Thoracic aorta (tissue), 2 donors: Measurements from ENCODE around the gene OR5H6. TPM values are rescaled to one million over a fixed set of nuclear protein-coding genes. Genes with fewer than 3 reads are reported as not detected.

Experiments
- ATAC-seq: fragments of 150-250 bp; one replicate; pipeline ENCODE4 v1.8.0; 2017; ENCODE audit warnings: low read depth; ENCODE audit not compliant: insufficient number of reproducible peaks, low FRiP score
- DNase-seq: peaks from one replicate; pipeline ENCODE4 v3.0.0-alpha.2; 2020; ENCODE audit warnings: low spot score
- H3K27ac ChIP-seq, 2 donors: fragments of 200-600 bp; sonication (generic); 1 replicate in 1 of 2; 2 replicates in 1 of 2; pipeline ENCODE4 v1.5.1; 2016; ENCODE audit warnings: mild to moderate bottlenecking in 2 of 2, moderate library complexity in 2 of 2
- H3K27me3 ChIP-seq: fragments of 200-600 bp; sonication (generic); replicated peaks from 2 replicates; pipeline ENCODE4 v1.6.0; 2016; ENCODE audit warnings: mild to moderate bottlenecking; ENCODE audit not compliant: insufficient read depth
- H3K36me3 ChIP-seq: fragments of 200-600 bp; sonication (generic); one replicate; pipeline ENCODE4 v1.5.1; 2016
- H3K4me1 ChIP-seq, 2 donors: fragments of 200-600 bp; sonication (generic); 1 replicate in 1 of 2; 2 replicates in 1 of 2; pipeline versions ENCODE4 v1.5.1 to v1.6.0; 2016; ENCODE audit warnings: low read depth in 2 of 2, mild to moderate bottlenecking in 1 of 2; ENCODE audit not compliant: control insufficient read depth in 1 of 2
- H3K4me3 ChIP-seq: fragments of 200-600 bp; sonication (generic); 2 replicates; pipeline ENCODE4 v1.5.1; 2016; ENCODE audit warnings: mild to moderate bottlenecking
- H3K9me3 ChIP-seq: fragments of 200-600 bp; sonication (generic); 2 replicates; pipeline ENCODE4 v1.5.1; 2016
- CTCF ChIP-seq: fragments of 200-600 bp; sonication (generic); IDR thresholded peaks from one replicate; pipeline ENCODE4 v1.5.1; 2019; ENCODE audit warnings: antibody characterized with exemption
- total RNA-seq, 2 donors: library from RNA; depleted of rRNA; stranded (reverse); fragments of >200 nt; gene quantifications; one replicate each; pipeline versions ENCODE4 v1.1.0 to v1.2.3, GENCODE V29; 2016

OR5H6 gene
- total RNA-seq, 2 donors from 2014 or later: not detected

DNA sequence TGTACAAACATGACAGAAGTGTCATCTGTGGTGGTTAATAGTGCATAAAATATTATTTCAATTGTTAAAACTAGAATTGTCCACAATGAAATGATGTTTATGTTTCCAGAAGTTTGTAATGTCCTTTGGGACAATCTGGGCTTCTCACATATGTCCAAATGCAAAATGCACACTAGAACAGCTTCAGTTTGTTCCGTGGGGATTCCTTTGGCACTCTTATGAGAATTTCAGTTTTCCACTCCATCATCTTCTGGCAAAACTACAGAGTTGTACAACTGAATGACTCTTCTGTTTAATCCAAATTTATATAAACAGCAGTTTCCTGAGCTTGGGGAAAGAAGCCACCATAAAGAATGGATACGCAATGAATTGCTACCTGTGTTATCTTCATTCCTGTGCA lies 2.0 kb upstream of the OR5H6 start:
- DNase-seq: no peak
- no peaks in the 10 kb centered on the region for H3K36me3 ChIP-seq
- no peaks in the 10 kb centered on the region for H3K27me3 ChIP-seq
- ATAC-seq: no peak
- no peak for TF ChIP-seq CTCF
- H3K4me3 ChIP-seq: no peak overlapping the region
- H3K9me3 ChIP-seq: no peaks in the 10 kb centered on the region
- H3K27ac ChIP-seq: no peak overlapping the region
- no peaks in the 10 kb centered on the region for H3K4me1 ChIP-seq

GRCh38 chr3:98269846-98270245 lies 5.8 kb downstream of the OR5H6 start:
- Histone ChIP-seq H3K27me3 (no peaks in the 10 kb centered on the region), H3K4me1 (no peaks in the 10 kb centered on the region), H3K9me3 (peaks cover 11% of the 10 kb centered on the region), H3K36me3 (no peaks in the 10 kb centered on the region), H3K27ac (no peak overlapping the region), H3K4me3 (no peak overlapping the region)
- TF ChIP-seq CTCF: no peak
- no peak for DNase-seq
- no peak for ATAC-seq

DNA sequence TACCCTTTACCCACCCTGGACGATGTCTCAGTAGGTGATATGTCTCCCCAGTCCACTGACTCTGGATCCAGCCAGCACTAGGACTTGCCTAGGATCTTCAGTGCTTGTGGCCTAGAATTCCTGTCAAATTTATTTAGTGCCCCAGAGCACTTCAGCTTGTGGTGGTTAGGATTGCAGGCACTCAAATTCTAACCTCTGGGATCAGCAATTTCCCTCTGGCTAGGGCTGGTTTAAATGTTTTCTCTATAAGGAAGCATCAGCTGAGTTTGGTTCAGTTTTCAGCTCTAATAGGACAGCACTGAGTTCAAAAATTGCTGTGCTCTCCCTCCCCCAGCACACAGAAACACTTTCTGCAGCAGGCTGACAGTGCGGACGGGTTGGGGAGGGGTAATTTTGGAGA lies 8.1 kb downstream of the OR5H6 start:
- Histone ChIP-seq H3K27ac (no peak overlapping the region), H3K27me3 (no peaks in the 10 kb centered on the region), H3K9me3 (peaks cover 11% of the 10 kb centered on the region), H3K4me3 (no peak overlapping the region), H3K4me1 (no peaks in the 10 kb centered on the region), H3K36me3 (no peaks in the 10 kb centered on the region)
- ATAC-seq (no peak), DNase-seq (no peak)
- TF ChIP-seq CTCF: no peak

GRCh38 chr3:98274914-98275313 lies 10.9 kb downstream of the OR5H6 start:
- no peak overlapping the region for H3K4me3 ChIP-seq
- H3K27ac ChIP-seq: no peak overlapping the region
- H3K9me3 ChIP-seq: peaks cover 6% of the 10 kb centered on the region
- TF ChIP-seq CTCF: no peak
- no peaks in the 10 kb centered on the region for H3K27me3 ChIP-seq
- ATAC-seq (no peak), DNase-seq (no peak)
- no peaks in the 10 kb centered on the region for H3K36me3 ChIP-seq
- H3K4me1 ChIP-seq: no peaks in the 10 kb centered on the region

GRCh38 chr3:98282205-98282604 lies 18.2 kb downstream of the OR5H6 start, which contains the start of gene OR5H2:
Gene OR5H2, plus strand, starts transcription at chr3:98282505. Its CDS starts 398 bp downstream, at chr3:98282903.
- Histone ChIP-seq H3K4me3 (no peak within 1 kb of the TSS), H3K9me3 (no peaks in the 10 kb centered on the region), H3K27me3 (no peaks in the 10 kb centered on the region), H3K27ac (no peak within 1 kb of the TSS), H3K36me3 (no peaks in the 10 kb centered on the region), H3K4me1 (no peaks in the 10 kb centered on the region)
- ATAC-seq (no peak), DNase-seq (no peak)
- TF ChIP-seq CTCF: no peak
